Heart right ventricle (tissue), 16 donors: Measurements from ENCODE around the gene PPM1H. TPM values are rescaled to one million over a fixed set of nuclear protein-coding genes. Genes with fewer than 3 reads are reported as not detected.

Source experiments
- ATAC-seq, 8 donors: fragments of 200-7000 bp; cut with Tn5 transposase; one replicate each; pipeline ENCODE4 v1.9.1; 2020; ENCODE audit warnings: mild to moderate bottlenecking in 8 of 8, moderate library complexity in 8 of 8, moderate number of reproducible peaks in 1 of 8
- DNase-seq, 2 donors: peaks; one replicate each; pipeline ENCODE4 v3.0.0-alpha.2; 2020
- H3K27ac ChIP-seq, 10 donors: fragments of 200-600 bp; sonication (generic) in 2 of 10; one replicate each; pipeline versions ENCODE4 v1.5.0 to v1.8.0; 2020 to 2022; ENCODE audit warnings: mild to moderate bottlenecking in 3 of 10
- H3K27me3 ChIP-seq, 7 donors: fragments of 200-600 bp; one replicate each; pipeline ENCODE4 v1.8.0; 2021 to 2022; ENCODE audit warnings: mild to moderate bottlenecking in 2 of 7
- H3K36me3 ChIP-seq, 9 donors: fragments of 200-600 bp; sonication (generic) in 1 of 9; one replicate each; pipeline versions ENCODE4 v1.5.0 to v1.8.0; 2020 to 2022; ENCODE audit warnings: mild to moderate bottlenecking in 2 of 9
- H3K4me1 ChIP-seq, 9 donors: fragments of 200-600 bp; sonication (generic) in 1 of 9; one replicate each; pipeline versions ENCODE4 v1.5.0 to v1.8.0; 2020 to 2022; ENCODE audit warnings: mild to moderate bottlenecking in 4 of 9
- H3K4me3 ChIP-seq, 10 donors: fragments of 200-600 bp; sonication (generic) in 2 of 10; one replicate each; pipeline versions ENCODE4 v1.5.0 to v1.8.0; 2020 to 2022; ENCODE audit warnings: mild to moderate bottlenecking in 7 of 10, moderate library complexity in 2 of 10
- H3K9me3 ChIP-seq, 11 donors: fragments of 200-600 bp in 10 of 11; sonication (generic) in 2 of 11; one replicate each; pipeline versions ENCODE4 v1.5.0 to v1.8.0; 2013 to 2022; ENCODE audit warnings: mild to moderate bottlenecking in 2 of 11, control low read depth in 1 of 11, moderate library complexity in 1 of 11
- WGBS, 2 donors: extraction: QIAGEN DNeasy Blood & Tissue Kit; methylation state at CpG; one replicate each; pipeline ENCODE4 v1.1.7; 2013; ENCODE audit warnings: inconsistent platforms in 1 of 2; 5-methylcytosine and 5-hydroxymethylcytosine counted together
- intact Hi-C, 10 donors: fragments of 100-400 bp; cut with DNase I; formaldehyde crosslinking; loops; one replicate each; pipeline versions ENCODE4 v1.11.1 to v1.14.2; 2022
- polyA plus RNA-seq, 2 donors: library from polyadenylated mRNA; stranded (reverse); fragments of 200-250 nt; gene quantifications; one replicate each; pipeline ENCODE4 v1.2.3, GENCODE V29; 2013
- total RNA-seq, 10 donors: library from RNA; stranded (reverse); fragmentation: NEBNext Ultra II Directional in 3 of 10; extraction: Animal tissue kit (Norgen Biotek cat#: 25700) in 3 of 10; gene quantifications; one replicate each; pipeline versions ENCODE4 v1.2.1 to v1.2.4, GENCODE V29; 2021 to 2023
- TF ChIP-seq, protein P1 (sequence below), 9 donors: fragments of 200-600 bp; sonication (generic) in 2 of 9; IDR thresholded peaks; one replicate each; pipeline versions ENCODE4 v1.5.0 to v1.8.0; 2021 to 2022; ENCODE audit warnings: antibody characterized with exemption in 9 of 9, mild to moderate bottlenecking in 5 of 9, moderate library complexity in 1 of 9
- donor health status: Arrhythmogenic right ventricular cardiomyopathy.
- donor health status: ischemic (EF 13 %, LVEDD 7.1; RV severe dilation, severe dysfunction).
- donor health status: healthy with polysubstance abuse.
- donor health status: DM: no; HTN: yes; CAD: no.
- donor health status: DM: no; HTN: no; CAD: no.
- donor health status: ischemic (EF 25% LVEDD 6.9; RV normal size, moderate dysfunction).
- donor health status: ischemic (EF 25% LVEDD 5.7; RV mildly dilated, moderate dysfunction).
- donor health status: healthy.
- donor health status: DM: yes; HTN: yes; CAD: no.
- donor health status: Ischemic cardiomyopathy.
- donor health status: ischemic (EF 35%, LVEDD 5.7; RV mildly dilated, moderate dysfunction).
- donor health status: nonischemic (EF 11% LVEDD 7.7; RV severe dilation, severe dysfunction).
- donor health status: DM: yes; HTN: yes; CAD: no.
- donor health status: PGD.
- donor health status: ischemic (EF 29% LVEDD 5.4; RV normal size, mild dysfunction).
- donor health status: nonischemic (EF 23%, LVEDD 6.1; RV moderate dilation, normal function).

PPM1H gene
- total and polyA plus RNA-seq, 12 donors: 0.62 to 7.1 (median 5.3) TPM

DNA sequence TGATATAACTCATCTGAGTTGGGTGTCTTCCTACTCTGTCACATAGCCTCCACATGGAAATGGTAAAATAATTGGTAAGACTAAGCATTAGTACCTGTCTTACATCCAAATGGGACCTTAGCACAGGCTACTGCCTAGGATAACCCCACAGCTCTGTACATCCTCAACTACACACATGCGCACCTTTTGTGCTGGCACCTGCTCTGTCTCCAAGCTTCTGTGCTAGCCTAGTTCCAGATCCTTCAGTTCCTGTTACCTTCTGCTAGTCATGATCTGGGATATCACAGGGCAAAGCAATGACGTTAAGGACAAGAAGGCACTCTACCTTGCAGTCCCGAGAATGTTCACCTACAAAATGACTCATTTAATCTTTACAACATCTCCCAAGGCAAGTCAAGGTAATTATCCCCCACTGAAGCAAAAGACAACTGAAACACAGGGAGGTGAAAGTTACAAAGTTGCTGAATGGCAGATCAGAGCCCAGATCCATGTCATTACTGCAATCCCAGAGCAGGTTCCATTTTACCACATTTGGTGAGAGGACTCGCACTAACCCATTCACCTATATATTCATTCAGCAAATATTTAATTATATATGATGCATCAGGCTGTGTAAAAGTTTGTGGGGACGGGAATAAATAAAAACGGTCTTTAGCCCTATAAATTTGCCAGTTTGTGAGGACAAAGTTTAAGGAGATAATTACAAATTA, 61.7 kb downstream of the PPM1H start:
- Histone ChIP-seq H3K9me3 (no peaks in the 10 kb centered on the region), H3K27me3 (no peaks in the 10 kb centered on the region), H3K4me1 (peaks cover 0 to 30% (median 7%) of the 10 kb centered on the region in 9 donors), H3K4me3 (no peak overlapping the region), H3K27ac (no peak overlapping the region), H3K36me3 (no peaks in the 10 kb centered on the region)
- 95% methylated on average over 6 of the region's 6 CpGs for WGBS, 2 donors
- TF ChIP-seq, protein P1, sequence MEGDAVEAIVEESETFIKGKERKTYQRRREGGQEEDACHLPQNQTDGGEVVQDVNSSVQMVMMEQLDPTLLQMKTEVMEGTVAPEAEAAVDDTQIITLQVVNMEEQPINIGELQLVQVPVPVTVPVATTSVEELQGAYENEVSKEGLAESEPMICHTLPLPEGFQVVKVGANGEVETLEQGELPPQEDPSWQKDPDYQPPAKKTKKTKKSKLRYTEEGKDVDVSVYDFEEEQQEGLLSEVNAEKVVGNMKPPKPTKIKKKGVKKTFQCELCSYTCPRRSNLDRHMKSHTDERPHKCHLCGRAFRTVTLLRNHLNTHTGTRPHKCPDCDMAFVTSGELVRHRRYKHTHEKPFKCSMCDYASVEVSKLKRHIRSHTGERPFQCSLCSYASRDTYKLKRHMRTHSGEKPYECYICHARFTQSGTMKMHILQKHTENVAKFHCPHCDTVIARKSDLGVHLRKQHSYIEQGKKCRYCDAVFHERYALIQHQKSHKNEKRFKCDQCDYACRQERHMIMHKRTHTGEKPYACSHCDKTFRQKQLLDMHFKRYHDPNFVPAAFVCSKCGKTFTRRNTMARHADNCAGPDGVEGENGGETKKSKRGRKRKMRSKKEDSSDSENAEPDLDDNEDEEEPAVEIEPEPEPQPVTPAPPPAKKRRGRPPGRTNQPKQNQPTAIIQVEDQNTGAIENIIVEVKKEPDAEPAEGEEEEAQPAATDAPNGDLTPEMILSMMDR (IDR thresholded peaks at IDR 0.05): no peak
- DNase-seq: no peak
- no peak for ATAC-seq
- intact Hi-C loops: no loop called here

DNA sequence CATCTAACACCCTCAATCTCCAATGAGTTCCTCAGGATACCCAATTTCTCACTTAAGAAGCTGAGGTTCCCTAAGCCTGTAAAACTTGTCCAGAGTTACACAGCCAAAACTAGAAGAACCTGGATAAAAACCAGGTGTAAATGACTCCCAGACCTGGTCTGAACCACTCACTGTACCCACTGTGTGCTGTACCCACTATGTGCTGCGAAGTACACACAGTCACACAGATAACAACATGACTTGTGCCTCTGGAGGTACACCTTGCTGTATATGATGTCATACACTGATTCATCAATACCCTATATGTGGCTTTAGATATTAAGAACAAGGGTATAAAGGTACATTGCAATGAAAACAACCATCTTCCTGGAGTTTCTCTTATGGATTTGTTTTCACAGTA, 66.1 kb downstream of the PPM1H start:
- DNase-seq (no peak), ATAC-seq (no peak)
- H3K27me3 ChIP-seq: no peaks in the 10 kb centered on the region
- H3K9me3 ChIP-seq: no peaks in the 10 kb centered on the region
- H3K4me1 ChIP-seq: peaks cover 14 to 46% (median 31%) of the 10 kb centered on the region in 9 donors
- TF ChIP-seq, protein P1 (IDR thresholded peaks at IDR 0.05): no peak
- WGBS, 2 donors: 90 to 92% methylated on average over 1 of the region's 1 CpG
- no peak overlapping the region for H3K4me3 ChIP-seq
- H3K36me3 ChIP-seq: no peaks in the 10 kb centered on the region
- intact Hi-C loops: loop anchor here in 2 of 10 donors (5.0 kb wide), 2 partner anchors 33 to 63 kb away; no protein-coding TSS in a partner anchor
- no peak overlapping the region for H3K27ac ChIP-seq

DNA sequence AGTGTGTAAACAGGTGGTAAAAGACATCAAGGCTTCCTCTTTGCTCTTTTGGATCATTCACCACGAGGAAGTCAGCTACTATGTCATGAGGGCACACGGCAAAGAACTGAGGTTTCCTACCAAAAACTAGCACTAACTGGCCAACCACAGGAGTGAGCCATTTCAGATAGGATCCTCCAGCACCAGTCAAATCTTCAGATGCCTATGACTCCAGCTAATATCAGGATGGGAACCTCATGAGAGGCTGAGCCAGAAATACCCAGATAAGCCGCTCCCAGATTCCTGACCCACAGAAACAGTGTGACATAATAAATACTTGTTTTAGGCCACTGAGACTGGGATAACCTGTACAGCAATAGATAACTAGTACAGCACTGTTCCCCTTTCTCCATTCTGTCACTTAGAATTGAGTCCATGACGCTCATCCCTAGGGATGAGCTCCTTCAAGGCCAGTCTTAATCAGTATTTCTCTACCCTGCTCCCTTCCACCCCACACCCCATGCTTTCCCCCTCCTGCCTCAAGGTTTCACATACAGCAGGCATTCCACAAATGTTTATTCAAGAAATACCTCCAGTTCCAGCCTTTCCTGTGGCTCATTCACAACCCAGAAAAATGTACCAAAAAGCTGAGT, 68.4 kb downstream of the PPM1H start:
- Histone ChIP-seq H3K36me3 (no peaks in the 10 kb centered on the region), H3K27me3 (no peaks in the 10 kb centered on the region), H3K27ac (peak overlapping the region in 9 of 10 donors; percentile 33 to 80 (median 59)), H3K9me3 (no peaks in the 10 kb centered on the region), H3K4me3 (no peak overlapping the region), H3K4me1 (peaks cover 14 to 51% (median 36%) of the 10 kb centered on the region in 9 donors)
- ATAC-seq (peak in 7 of 8 donors; percentile 9 to 58 (median 37)), DNase-seq (no peak)
- WGBS, 2 donors: 59 to 62% methylated on average over 4 of the region's 4 CpGs
- TF ChIP-seq, protein P1 (IDR thresholded peaks at IDR 0.05): no peak
- intact Hi-C loops: loop anchor here in 2 of 10 donors (5.0 kb wide), 2 partner anchors 36 to 66 kb away; no protein-coding TSS in a partner anchor

DNA sequence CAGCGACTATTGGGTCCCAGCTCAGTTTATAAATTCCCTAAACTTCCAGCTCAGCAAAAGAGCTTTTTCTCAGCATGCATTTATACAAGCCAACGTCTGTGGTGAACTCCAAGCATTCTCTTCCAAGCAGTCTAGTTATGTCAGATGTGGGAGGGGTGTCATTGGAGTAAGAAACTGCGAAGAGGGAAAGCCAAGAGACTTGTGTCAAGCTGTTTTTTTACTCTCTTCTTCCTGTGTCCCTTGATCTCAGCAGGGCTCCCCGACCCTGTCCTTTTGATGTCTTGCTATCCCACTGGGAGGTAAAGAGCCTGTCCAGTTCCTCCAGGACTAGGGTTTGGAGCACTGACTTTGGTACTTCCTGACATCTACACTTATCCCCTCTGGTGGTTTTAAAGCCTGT, 69.0 kb downstream of the PPM1H start:
- peaks cover 14 to 57% (median 39%) of the 10 kb centered on the region in 9 donors for H3K4me1 ChIP-seq

More for the DNA sequence above, 69.0 kb downstream of the PPM1H start:
- H3K4me3 ChIP-seq: no peak overlapping the region
- TF ChIP-seq, protein P1 (IDR thresholded peaks at IDR 0.05): no peak
- WGBS, 2 donors: 54 to 58% methylated on average over 4 of the region's 4 CpGs
- DNase-seq (no peak), ATAC-seq (peak in 3 of 8 donors; percentile 13 to 57 (median 45))
- H3K36me3 ChIP-seq: no peaks in the 10 kb centered on the region
- intact Hi-C loops: loop anchor here in 2 of 10 donors (5.0 kb wide), 2 partner anchors 36 to 66 kb away; no protein-coding TSS in a partner anchor
- H3K27ac ChIP-seq: peak overlapping the region in 9 of 10 donors; percentile 33 to 80 (median 56)
- no peaks in the 10 kb centered on the region for H3K27me3 ChIP-seq
- H3K9me3 ChIP-seq: no peaks in the 10 kb centered on the region
